HCT116 (cell line): ENCODE results near the gene CERT1. TPM values are rescaled to one million over a fixed set of nuclear protein-coding genes. Genes with fewer than 3 reads are reported as not detected.

ENCODE experiments used
- ATAC-seq: fragments of 200-7000 bp; cut with Tn5 transposase; 2 replicates; pipeline ENCODE4 v1.9.1; 2020; ENCODE audit warnings: mild to moderate bottlenecking, moderate library complexity
- BruUV-seq: library from RNA; stranded (reverse); fragments of 400-500 nt; replicated peaks from 2 replicates; lab custom pipeline; 2021; lab: Mats Ljungman, UMichigan
- CTCF ChIA-PET: fragments of 300-600 bp; sonication (Branson Sonifier 250); formaldehyde crosslinking; loops from one replicate; lab custom pipeline; 2021; ENCODE audit warnings: antibody characterized with exemption; lab: Charles Lee
- POLR2A ChIA-PET: fragments of 300-600, 350-600 bp; sonication (Branson Sonifier 250); formaldehyde crosslinking; loops from one replicate; lab custom pipeline; 2021; ENCODE audit warnings: antibody characterized with exemption; lab: Charles Lee
- RAD21 ChIA-PET, 2 experiments: fragments of 300-600 bp; sonication (Branson Sonifier 250); formaldehyde crosslinking; loops; one replicate each; lab custom pipeline; 2023; ENCODE audit warnings: low total read pairs in 2 of 2; ENCODE audit not compliant: uncharacterized antibody in 2 of 2, unreplicated experiment in 2 of 2, low non-redundant PET in 1 of 2; lab: Charles Lee
- DNase-seq: peaks from one replicate; pipeline ENCODE4 v3.0.0-alpha.2; 2010; ENCODE audit warnings: low read depth, low spot score
- H2AFZ ChIP-seq: fragments of 200-600 bp; shearing (Covaris generic), sonication (generic); 2 replicates; pipeline ENCODE4 v1.6.1; 2017; ENCODE audit warnings: low read depth, mixed run types, mixed read lengths, antibody characterized with exemption, low read length; ENCODE audit not compliant: poor library complexity, severe bottlenecking
- H3K27ac ChIP-seq: 2 replicates; pipeline ENCODE4 v1.5.1; 2012; ENCODE audit warnings: low read depth, low read length
- H3K27me3 ChIP-seq: fragments of 200-600 bp; sonication (generic); 2 replicates; pipeline ENCODE4 v1.6.1; 2016; ENCODE audit warnings: mixed run types, low read length, mixed read lengths; ENCODE audit not compliant: insufficient read depth
- H3K36me3 ChIP-seq, 2 experiments: fragments of 200-500 bp in 1 of 2; fragments of 200-600 bp in 1 of 2; sonication (Bioruptor generic) in 1 of 2; sonication (generic) in 1 of 2; 2 replicates each; pipeline versions ENCODE4 v1.5.1 to v1.6.1; 2014 to 2016; ENCODE audit warnings: low read length in 2 of 2, inconsistent platforms in 1 of 2, mixed read lengths in 1 of 2, mixed run types in 1 of 2; ENCODE audit not compliant: insufficient read depth in 2 of 2, control insufficient read depth in 1 of 2
- H3K4me1 ChIP-seq, 2 experiments: fragments of 200-600 bp in 1 of 2; sonication (generic) in 1 of 2; 2 replicates each; pipeline versions ENCODE4 v1.5.1 to v1.6.1; 2012 to 2017; ENCODE audit warnings: low read length in 2 of 2, inconsistent platforms in 1 of 2, mild to moderate bottlenecking in 1 of 2, mixed read lengths in 1 of 2, mixed run types in 1 of 2, moderate library complexity in 1 of 2; ENCODE audit not compliant: insufficient read depth in 2 of 2, control insufficient read depth in 1 of 2
- H3K4me2 ChIP-seq: fragments of 200-600 bp; sonication (generic); 2 replicates; pipeline ENCODE4 v1.6.1; 2017; ENCODE audit warnings: mixed run types, low read length, mixed read lengths
- H3K4me3 ChIP-seq, 2 experiments: fragments of 200-600 bp in 1 of 2; sonication (generic) in 1 of 2; replicated peaks in 1 of 2; 2 replicates each; pipeline ENCODE4 v1.5.1; 2011 to 2016; ENCODE audit warnings: low read length in 2 of 2, control low read depth in 1 of 2, low read depth in 1 of 2, mild to moderate bottlenecking in 1 of 2, mixed read lengths in 1 of 2, mixed run types in 1 of 2
- H3K79me2 ChIP-seq: fragments of 200-600 bp; sonication (generic); 2 replicates; pipeline ENCODE4 v1.6.1; 2017; ENCODE audit warnings: mild to moderate bottlenecking, mixed run types, low read length, moderate library complexity, mixed read lengths; ENCODE audit not compliant: insufficient read depth
- H3K9ac ChIP-seq: fragments of 200-600 bp; sonication (generic); 2 replicates; pipeline ENCODE4 v1.6.1; 2016; ENCODE audit warnings: low read length, mixed read lengths
- H3K9me2 ChIP-seq: fragments of 200-600 bp; sonication (generic), shearing (Covaris generic); 2 replicates; pipeline ENCODE4 v1.6.1; 2017; ENCODE audit warnings: mixed run types, mild to moderate bottlenecking, moderate library complexity; ENCODE audit not compliant: insufficient read depth
- H3K9me3 ChIP-seq, 2 experiments: fragments of 200-500 bp in 1 of 2; fragments of 200-600 bp in 1 of 2; sonication (Bioruptor generic) in 1 of 2; sonication (generic) in 1 of 2; 2 replicates each; pipeline ENCODE4 v1.6.1; 2014 to 2017; ENCODE audit warnings: low read length in 2 of 2, mixed read lengths in 2 of 2, inconsistent platforms in 1 of 2, low read depth in 1 of 2, mild to moderate bottlenecking in 1 of 2, mixed run types in 1 of 2, moderate library complexity in 1 of 2; ENCODE audit not compliant: control insufficient read depth in 1 of 2, insufficient read depth in 1 of 2
- H4K20me1 ChIP-seq: fragments of 200-600 bp; sonication (generic), shearing (Covaris generic); 2 replicates; pipeline ENCODE4 v1.6.1; 2017; ENCODE audit warnings: mixed run types, mild to moderate bottlenecking, moderate library complexity; ENCODE audit not compliant: insufficient read depth
- CBX3 ChIP-seq: IDR thresholded peaks from 2 replicates; pipeline ENCODE4 v1.6.1; 2012; ENCODE audit warnings: low read depth
- CEBPB ChIP-seq: IDR thresholded peaks from 2 replicates; pipeline ENCODE4 v1.6.1; 2012; ENCODE audit warnings: low read depth
- EGR1 ChIP-seq: IDR thresholded peaks from 2 replicates; pipeline ENCODE4 v1.6.1; 2012; ENCODE audit warnings: low read depth
- EZH2 ChIP-seq: fragments of 200-600 bp; sonication (generic); IDR thresholded peaks from 2 replicates; pipeline ENCODE4 v1.6.1; 2017; ENCODE audit warnings: antibody characterized with exemption, mixed run types
- JUND ChIP-seq: IDR thresholded peaks from 2 replicates; pipeline ENCODE4 v1.6.1; 2012
- POLR2A ChIP-seq: IDR thresholded peaks from 2 replicates; pipeline ENCODE4 v1.7.0; 2011; ENCODE audit warnings: borderline replicate concordance; ENCODE audit not compliant: insufficient read depth, insufficient read length; ENCODE audit errors: extremely low read depth
- POLR2AphosphoS5 ChIP-seq: IDR thresholded peaks from 2 replicates; pipeline ENCODE4 v1.6.1; 2011; ENCODE audit warnings: mild to moderate bottlenecking, low read depth, low read length, moderate library complexity
- RAD21 ChIP-seq: IDR thresholded peaks from 2 replicates; pipeline ENCODE4 v1.6.1; 2012; ENCODE audit warnings: low read depth, mild to moderate bottlenecking
- SIN3A ChIP-seq: IDR thresholded peaks from 2 replicates; pipeline ENCODE4 v1.6.1; 2012; ENCODE audit warnings: low read depth
- TCF7L2 ChIP-seq: IDR thresholded peaks from 2 replicates; pipeline ENCODE4 v1.7.0; 2011; ENCODE audit warnings: borderline replicate concordance, inconsistent platforms; ENCODE audit not compliant: insufficient read depth, insufficient read length; ENCODE audit errors: extremely low read depth
- YY1 ChIP-seq: IDR thresholded peaks from 2 replicates; pipeline ENCODE4 v1.6.1; 2011; ENCODE audit warnings: low read length, low read depth, moderate library complexity, mild to moderate bottlenecking; ENCODE audit not compliant: insufficient replicate concordance; ENCODE audit errors: extremely low read depth
- ZBTB33 ChIP-seq: IDR thresholded peaks from 2 replicates; pipeline ENCODE4 v1.6.1; 2011; ENCODE audit warnings: mild to moderate bottlenecking, low read length, moderate library complexity; ENCODE audit not compliant: insufficient replicate concordance; ENCODE audit errors: extremely low read depth
- ZFX ChIP-seq: fragments of 450-650 bp; IDR thresholded peaks from 2 replicates; pipeline ENCODE4 v1.6.1; 2017
- ZNF274 ChIP-seq: fragments of 200-500 bp; sonication (Bioruptor generic); IDR thresholded peaks from 2 replicates; pipeline ENCODE4 v1.6.1; 2014; ENCODE audit warnings: mild to moderate bottlenecking, low read depth, low read length, inconsistent platforms
- intact Hi-C: fragments of 100-400 bp; cut with micrococcal nuclease; formaldehyde crosslinking; loops from 2 replicates; pipeline ENCODE4 v1.10.0; 2022
- total RNA-seq: library from RNA; stranded (reverse); gene quantifications from one replicate; pipeline ENCODE4 v1.2.1, GENCODE V29; 2021; ENCODE audit not compliant: unreplicated experiment
- TF ChIP-seq, protein P1 (sequence below): IDR thresholded peaks from 2 replicates; pipeline ENCODE4 v1.6.1; 2012
- TF ChIP-seq, protein P2 (sequence below), 3 experiments: fragments of 200-600 bp in 1 of 3; sonication (generic) in 1 of 3; IDR thresholded peaks in 2 of 3; conservative IDR thresholded peaks in 1 of 3; 2 replicates each; pipeline ENCODE4 v1.5.1; 2012 to 2017; ENCODE audit warnings: low read depth in 2 of 3, low read length in 2 of 3, antibody characterized with exemption in 1 of 3, borderline replicate concordance in 1 of 3, control low read depth in 1 of 3, mild to moderate bottlenecking in 1 of 3, mixed read lengths in 1 of 3, mixed run types in 1 of 3, moderate library complexity in 1 of 3; ENCODE audit not compliant: insufficient read depth in 1 of 3

The CERT1 gene
- total RNA-seq, 1 experiment from 2014 or later = 22.8 TPM

DNA sequence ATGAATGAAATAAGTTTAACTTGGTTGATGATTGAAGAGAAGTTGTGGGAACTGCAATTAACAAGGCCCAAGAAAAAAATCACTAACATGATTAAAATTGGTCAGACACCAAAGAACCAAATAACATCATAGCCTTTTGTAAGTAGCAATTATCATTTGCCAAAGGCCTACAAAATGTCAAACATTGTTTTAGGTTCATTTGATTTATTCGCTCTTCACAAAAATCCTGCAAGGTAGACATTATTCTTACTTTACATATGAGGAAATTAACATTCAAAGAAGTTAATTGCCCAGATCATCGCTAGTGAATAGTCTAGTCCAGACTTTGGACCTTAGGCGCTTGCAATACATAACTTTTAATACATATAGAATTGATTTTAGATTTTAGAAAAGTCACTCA lies 2.9 kb upstream of the CERT1 start:
- no TSS peak for BruUV-seq
- no peaks in the 10 kb centered on the region for H3K27me3 ChIP-seq
- H3K36me3 ChIP-seq = no peaks in the 10 kb centered on the region
- DNase-seq (no peak), ATAC-seq (no peak)
- ChIA-PET POLR2A (no interaction called here), CTCF (no interaction called here)
- peaks cover 81% of the 10 kb centered on the region for H3K79me2 ChIP-seq
- H2AFZ ChIP-seq = no peak overlapping the region
- no peak overlapping the region for H3K27ac ChIP-seq
- H4K20me1 ChIP-seq = peaks cover 3% of the 10 kb centered on the region; the same call in 1 of the 2 replicates
- H3K4me3 ChIP-seq = no peak overlapping the region
- intact Hi-C loops = loop anchor here (5.0 kb wide), 2 partner anchors 53 to 177 kb away; partner anchors contain the start of gene HMGCR
- TF ChIP-seq, protein P1, sequence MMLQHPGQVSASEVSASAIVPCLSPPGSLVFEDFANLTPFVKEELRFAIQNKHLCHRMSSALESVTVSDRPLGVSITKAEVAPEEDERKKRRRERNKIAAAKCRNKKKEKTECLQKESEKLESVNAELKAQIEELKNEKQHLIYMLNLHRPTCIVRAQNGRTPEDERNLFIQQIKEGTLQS = no peak
- no peak for TF ChIP-seq EZH2
- TF ChIP-seq, all 23 proteins: peak for 0
- RAD21 ChIA-PET = interaction anchor here in 1 of 2 experiments (0.6 kb wide), 1 partner anchor 646 kb away, joined by 4 read pairs; no protein-coding TSS in a partner anchor
- Histone ChIP-seq H3K4me1 (peaks cover 7 to 18% of the 10 kb centered on the region in 2 experiments; a peak in 3 of 4 replicates), H3K9me2 (no peaks in the 10 kb centered on the region), H3K4me2 (no peak overlapping the region), H3K9ac (no peak overlapping the region), H3K9me3 (no peaks in the 10 kb centered on the region)

DNA sequence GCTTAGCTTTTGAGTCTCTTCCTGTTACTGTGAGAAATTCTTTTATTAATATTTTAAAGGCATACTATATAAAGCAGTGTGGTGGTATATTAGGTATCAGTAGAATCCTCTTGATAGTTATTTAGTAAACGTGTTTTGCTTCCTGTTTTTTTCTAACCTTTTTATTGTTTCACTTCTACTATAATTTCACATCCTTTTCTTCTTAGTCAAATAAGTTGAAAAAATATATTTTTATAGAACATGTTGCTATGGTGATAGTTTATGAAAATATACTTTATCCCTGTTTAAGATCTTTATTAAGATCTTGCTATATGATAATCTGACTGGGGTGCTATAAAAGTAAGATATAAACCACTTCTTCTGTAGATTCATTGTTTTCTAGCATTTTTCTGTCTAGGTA lies 2.4 kb upstream of the CERT1 start:
- RAD21 ChIA-PET = no interaction called here
- Histone ChIP-seq H3K27me3 (no peaks in the 10 kb centered on the region), H3K4me3 (no peak overlapping the region), H3K9me3 (no peaks in the 10 kb centered on the region), H3K4me2 (no peak overlapping the region; the same call in 1 of the 2 replicates), H2AFZ (no peak overlapping the region), H4K20me1 (peaks cover 3% of the 10 kb centered on the region; the same call in 1 of the 2 replicates), H3K9me2 (no peaks in the 10 kb centered on the region), H3K4me1 (peaks cover 7 to 18% of the 10 kb centered on the region in 2 experiments; a peak in 3 of 4 replicates), H3K9ac (no peak overlapping the region), H3K27ac (no peak overlapping the region), H3K79me2 (peaks cover 81% of the 10 kb centered on the region), H3K36me3 (no peaks in the 10 kb centered on the region)
- ATAC-seq (no peak), DNase-seq (no peak)
- intact Hi-C loops = loop anchor here (5.0 kb wide), 2 partner anchors 53 to 177 kb away; partner anchors contain the start of gene HMGCR
- CTCF ChIA-PET = no interaction called here
- POLR2A ChIA-PET = no interaction called here
- BruUV-seq = no TSS peak
- no peak for TF ChIP-seq EZH2
- no peak for TF ChIP-seq TCF7L2
- no peak for TF ChIP-seq POLR2A
- no peak for TF ChIP-seq CBX3
- TF ChIP-seq, protein P2, sequence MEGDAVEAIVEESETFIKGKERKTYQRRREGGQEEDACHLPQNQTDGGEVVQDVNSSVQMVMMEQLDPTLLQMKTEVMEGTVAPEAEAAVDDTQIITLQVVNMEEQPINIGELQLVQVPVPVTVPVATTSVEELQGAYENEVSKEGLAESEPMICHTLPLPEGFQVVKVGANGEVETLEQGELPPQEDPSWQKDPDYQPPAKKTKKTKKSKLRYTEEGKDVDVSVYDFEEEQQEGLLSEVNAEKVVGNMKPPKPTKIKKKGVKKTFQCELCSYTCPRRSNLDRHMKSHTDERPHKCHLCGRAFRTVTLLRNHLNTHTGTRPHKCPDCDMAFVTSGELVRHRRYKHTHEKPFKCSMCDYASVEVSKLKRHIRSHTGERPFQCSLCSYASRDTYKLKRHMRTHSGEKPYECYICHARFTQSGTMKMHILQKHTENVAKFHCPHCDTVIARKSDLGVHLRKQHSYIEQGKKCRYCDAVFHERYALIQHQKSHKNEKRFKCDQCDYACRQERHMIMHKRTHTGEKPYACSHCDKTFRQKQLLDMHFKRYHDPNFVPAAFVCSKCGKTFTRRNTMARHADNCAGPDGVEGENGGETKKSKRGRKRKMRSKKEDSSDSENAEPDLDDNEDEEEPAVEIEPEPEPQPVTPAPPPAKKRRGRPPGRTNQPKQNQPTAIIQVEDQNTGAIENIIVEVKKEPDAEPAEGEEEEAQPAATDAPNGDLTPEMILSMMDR (IDR thresholded peaks at IDR 0.05 in 2 of 3, conservative IDR thresholded peaks at IDR 0.05 in 1 of 3; ENCODE audit: borderline replicate concordance in 1 of 3, insufficient read depth in 1 of 3, low read depth in 2 of 3, low read length in 2 of 3) = no peak
- TF ChIP-seq SIN3A = no peak
- TF ChIP-seq ZFX = no peak
- no peak for TF ChIP-seq JUND
- no peak for TF ChIP-seq ZNF274
- no peak for TF ChIP-seq POLR2AphosphoS5
- TF ChIP-seq, protein P1 = no peak
- TF ChIP-seq RAD21 = no peak
- TF ChIP-seq EGR1 = no peak
- no peak for TF ChIP-seq ZBTB33
- no peak for TF ChIP-seq YY1
- no peak for TF ChIP-seq CEBPB
